HG03103 (cell line): Measurements from ENCODE around the gene MPV17L.
"Not testable (repeated sequence)": the region's sequence is repeated elsewhere in the genome, so short reads cannot be mapped to it uniquely, and the experiment has no call there.

Experiments
- ATAC-seq: cut with Tn5 transposase; IDR thresholded peaks from one replicate; pipeline ENCODE4 v1.9.1; 2021; ENCODE audit warnings: low read depth; ENCODE audit not compliant: unreplicated experiment

MPV17L gene

DNA sequence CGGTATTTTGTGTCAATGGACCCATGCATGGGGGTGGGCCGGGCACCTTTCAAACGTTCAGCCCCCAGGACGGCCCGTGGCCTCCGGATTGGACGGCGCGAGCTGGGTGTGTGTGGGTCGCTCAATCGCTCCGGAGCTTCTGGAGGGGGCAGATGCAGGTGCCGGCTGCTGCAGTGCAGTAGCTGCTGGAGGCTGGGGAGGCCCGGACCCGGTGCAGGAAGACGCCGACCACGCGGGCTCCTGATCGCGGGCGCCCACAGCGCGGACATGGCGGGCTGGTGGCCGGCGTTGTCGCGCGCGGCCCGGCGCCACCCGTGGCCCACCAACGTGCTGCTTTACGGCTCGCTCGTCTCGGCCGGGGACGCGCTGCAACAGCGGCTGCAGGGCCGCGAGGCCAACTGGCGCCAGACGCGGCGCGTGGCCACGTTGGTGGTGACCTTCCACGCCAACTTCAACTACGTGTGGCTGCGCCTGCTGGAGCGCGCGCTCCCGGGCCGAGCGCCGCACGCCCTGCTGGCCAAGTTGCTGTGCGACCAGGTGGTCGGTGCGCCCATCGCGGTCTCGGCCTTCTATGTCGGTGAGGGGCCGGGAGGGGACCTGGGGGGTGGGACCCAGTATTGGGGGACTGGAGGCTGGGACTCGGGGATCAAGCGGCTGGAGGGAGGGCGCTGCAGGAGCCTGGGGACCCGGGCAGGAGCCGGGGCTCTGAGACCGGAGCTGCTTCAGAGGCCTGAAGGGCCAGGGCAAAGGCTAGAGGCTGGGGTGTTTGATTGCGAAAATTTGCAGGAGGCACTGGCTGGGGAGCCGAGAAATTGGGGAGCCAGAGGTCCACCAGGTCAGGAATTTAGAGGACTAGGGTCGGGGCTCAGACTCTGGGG, at the start of gene MPV17L:
MPV17L (plus strand) TSS at position 124 of the 878 bp plus-strand sequence; CDS start at position 268, 144 bp downstream.
- ATAC-seq = not testable (repeated sequence)

DNA sequence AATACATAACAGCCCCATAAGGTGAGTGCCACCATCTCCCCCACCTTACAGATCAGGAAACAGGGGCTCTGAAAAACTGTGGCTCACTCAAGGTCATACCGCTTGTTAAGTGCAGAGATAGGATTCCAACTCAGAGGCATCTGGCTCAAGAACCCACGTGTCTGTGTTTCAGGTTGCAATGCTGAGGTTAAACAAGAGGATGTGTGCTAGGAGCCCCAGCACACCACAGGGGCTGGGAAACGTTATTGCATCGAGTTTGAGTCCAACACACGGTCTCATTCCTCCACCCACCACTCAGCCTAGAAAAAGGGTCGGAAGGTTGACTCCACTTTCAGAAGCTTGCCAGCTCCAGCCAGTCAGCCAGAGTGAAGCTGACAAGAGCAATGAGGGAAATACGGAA, 46.8 kb upstream of the MPV17L start:
- not testable (repeated sequence) for ATAC-seq

DNA sequence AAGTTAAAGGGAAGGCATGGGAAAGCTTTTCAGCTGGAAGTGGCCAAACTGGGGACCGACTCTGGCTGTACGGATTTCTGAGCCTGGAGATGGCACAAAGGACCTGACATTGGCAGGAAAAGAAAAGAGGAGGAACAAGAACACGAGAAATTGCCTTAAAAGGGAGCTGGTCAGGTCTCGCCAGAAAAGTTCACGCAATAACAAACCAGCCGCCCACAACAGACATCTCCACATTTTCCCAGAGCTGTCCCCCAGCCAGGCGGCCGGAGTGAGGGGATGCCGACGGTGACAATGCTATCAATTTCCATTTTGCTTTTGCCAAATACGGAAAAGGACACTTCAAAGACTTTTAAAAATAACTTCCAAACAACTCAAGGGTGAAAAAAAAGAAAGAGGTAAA, 44.3 kb upstream of the MPV17L start:
- not testable (repeated sequence) for ATAC-seq

DNA sequence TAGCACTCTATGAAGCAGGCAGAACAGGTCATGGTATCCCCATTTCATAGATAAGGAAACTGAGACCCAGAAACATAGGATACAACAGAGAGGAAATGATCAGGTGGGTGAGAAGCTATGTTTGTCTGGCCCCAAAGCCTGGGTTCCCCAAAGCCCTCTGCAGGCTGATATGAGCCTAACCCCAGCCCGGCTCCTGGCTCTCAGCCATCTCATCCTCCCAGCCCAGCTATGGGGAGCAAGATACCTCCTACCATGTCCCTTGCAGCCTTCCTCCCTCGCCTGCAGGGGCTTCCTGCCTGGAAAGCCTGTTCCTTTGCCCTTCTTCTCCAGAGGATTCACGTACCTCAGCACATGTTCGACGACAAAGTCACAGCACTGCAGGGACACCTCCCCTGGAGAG, 43.8 kb upstream of the MPV17L start:
- ATAC-seq = not testable (repeated sequence)

DNA sequence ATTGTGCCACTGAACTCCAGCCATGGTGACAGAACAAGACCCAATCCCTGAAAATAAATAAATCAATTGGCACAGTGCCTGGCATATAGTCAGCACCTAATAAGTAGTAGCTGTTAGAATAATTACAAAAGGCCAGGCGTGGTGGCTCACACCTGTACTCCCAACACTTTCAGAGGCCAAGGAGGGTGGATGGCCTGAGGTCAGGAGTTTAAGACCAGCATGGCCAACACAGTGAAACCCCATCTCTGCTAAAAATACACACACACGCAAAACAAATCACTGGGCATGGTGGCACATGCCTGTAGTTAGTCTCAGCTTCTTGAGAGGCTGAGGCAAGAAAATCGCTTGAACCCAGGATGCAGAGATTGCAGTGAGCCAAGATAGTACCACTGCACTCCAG, 42.7 kb upstream of the MPV17L start:
- ATAC-seq = not testable (repeated sequence)

DNA sequence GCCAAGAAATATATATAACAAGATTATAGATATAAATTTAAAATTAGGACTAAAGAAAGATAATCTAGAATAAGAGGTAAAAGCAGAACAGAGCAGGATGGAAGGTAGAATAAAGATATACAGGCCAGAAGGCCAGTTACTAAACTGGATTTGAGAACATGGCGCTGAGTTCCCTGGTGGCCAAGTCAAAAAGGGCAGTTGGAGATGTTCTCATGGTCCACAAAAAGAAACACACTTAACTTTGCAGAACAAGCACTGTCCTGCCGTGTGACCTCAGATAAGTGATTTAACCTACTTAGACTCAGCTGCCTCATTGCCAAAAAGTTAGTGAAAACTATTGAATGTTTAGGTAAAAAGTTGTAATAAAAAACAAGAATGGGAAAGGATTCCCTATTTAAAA, 40.7 kb upstream of the MPV17L start:
- not testable (repeated sequence) for ATAC-seq

DNA sequence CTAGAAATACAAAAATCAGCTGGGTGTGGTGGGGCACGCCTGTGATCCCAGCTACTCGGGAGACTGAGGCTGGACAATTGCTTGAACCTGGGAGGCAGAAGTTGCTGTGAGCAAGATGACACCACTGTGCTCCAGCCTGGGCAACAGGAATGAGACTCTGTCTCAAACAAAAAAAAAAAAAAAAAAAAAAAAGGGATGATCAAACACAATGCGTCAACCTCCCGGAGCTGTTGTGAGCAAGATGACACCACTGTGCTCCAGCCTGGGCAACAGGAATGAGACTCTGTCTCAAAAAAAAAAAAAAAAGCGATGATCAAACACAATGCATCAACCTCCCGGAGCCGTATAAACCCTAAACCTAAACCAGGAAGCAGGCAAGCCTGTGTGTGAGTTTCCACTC, 38.1 kb upstream of the MPV17L start:
- ATAC-seq = not testable (repeated sequence)

DNA sequence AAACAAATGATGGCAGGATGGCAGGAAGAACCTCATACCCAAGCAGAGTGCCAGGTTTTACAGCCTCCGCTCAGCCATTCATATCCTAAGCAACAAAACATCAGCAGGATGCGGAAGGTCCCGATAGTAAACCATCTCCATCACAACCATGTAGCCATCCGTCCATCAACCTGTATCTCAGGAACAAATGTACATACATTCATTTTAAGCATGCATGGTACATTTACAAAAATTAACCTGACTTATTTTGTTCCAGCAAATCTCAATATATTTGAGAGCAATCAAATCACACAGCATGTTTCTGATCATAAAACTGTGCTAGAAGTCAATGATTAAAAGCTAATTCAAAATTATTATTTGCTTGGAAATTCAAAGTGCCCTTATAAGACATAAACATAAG, 17.4 kb upstream of the MPV17L start, which contains the start of gene NPIPA5:
NPIPA5 (minus strand) TSS at position 101 of the 400 bp plus-strand sequence; CDS start at position 101, 0 bp downstream.
- not testable (repeated sequence) for ATAC-seq

DNA sequence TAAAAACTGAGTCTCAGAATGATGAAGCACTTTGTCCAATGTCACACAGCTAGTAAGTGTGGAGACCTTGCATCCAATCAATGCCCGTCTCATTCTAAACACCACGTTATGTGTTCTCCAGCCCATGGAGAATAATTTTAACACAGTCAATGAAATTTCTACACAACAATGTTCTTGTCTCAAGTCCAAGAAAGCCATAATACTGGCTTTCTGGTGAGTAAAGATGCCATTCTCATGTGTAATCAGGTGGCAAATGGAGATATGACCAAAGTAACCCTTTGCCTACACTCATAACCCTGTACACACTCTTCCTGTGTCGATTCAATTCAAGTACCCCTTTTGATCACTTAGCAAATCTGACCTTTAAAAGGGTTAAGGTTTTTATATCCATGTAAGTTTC, 12.7 kb upstream of the MPV17L start:
- ATAC-seq = not testable (repeated sequence)

DNA sequence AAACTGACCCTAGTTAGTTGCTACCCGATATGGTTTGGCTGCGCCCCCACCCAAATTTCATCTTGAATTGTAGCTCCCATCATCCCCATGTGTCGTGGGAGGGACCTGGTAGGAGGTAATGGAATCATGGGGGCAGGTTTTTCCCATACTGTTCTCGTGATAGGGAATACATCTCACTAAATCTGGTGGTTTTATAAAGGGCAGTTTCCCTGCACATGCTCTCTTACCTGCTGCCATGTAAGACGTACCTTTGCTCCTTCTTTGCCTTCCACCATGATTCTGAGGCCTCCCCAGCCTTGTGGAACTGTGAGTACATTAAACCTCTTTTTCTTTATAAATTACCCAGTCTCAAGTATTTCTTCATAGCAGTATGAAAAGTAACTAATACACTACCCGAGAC, 7.5 kb upstream of the MPV17L start:
- not testable (repeated sequence) for ATAC-seq

DNA sequence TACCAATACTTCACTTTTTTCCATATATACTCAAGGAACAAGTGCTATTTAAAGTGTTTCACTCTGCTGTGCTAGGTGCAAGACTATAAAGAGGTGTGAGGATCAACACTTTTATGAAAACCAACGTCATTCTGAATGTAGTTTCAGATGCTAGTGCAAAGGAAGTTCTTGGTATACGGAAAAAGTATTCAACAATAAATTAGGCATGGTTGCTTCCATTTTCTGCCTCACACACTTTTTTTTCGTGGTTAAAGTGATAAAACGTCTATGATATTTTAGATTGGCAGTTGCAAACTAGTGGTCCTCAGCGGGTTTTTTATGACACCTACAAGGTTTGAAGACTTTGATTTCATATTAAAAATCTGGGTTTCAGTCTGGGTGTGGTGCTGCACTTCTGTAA, 5.6 kb upstream of the MPV17L start:
- not testable (repeated sequence) for ATAC-seq

DNA sequence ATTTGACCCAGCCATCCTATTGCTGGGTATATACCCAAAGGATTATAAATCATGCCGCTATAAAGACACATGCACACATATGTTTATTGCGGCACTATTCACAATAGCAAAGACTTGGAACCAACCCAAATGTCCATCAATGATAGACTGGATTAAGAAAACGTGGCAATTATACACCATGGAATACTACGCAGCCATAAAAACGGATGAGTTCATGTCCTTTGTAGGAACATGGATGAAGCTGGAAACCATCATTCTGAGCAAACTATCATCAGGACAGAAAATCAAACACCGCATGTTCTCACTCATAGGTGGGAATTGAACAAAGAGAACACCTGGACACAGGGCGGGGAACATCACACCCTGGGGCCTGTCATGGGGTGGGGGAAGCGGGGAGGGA, 2.5 kb upstream of the MPV17L start:
- ATAC-seq = not testable (repeated sequence)

DNA sequence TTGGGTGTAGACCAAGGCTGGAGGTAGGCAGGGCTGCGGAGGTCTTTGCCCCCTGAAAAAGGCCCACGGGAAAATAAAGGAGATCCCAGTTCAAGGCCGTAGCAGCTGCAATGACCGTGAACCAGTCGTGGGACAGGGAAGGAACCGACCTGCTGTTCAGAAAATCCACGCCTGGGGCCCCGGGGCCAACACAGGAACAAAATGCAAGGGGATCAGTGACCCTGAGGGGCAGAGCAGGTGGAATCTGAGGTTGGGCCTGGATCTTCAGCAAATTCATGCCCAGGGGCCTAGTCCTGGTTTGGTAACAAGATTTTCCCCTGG, 915 bp downstream of the MPV17L start:
- ATAC-seq = not testable (repeated sequence)

DNA sequence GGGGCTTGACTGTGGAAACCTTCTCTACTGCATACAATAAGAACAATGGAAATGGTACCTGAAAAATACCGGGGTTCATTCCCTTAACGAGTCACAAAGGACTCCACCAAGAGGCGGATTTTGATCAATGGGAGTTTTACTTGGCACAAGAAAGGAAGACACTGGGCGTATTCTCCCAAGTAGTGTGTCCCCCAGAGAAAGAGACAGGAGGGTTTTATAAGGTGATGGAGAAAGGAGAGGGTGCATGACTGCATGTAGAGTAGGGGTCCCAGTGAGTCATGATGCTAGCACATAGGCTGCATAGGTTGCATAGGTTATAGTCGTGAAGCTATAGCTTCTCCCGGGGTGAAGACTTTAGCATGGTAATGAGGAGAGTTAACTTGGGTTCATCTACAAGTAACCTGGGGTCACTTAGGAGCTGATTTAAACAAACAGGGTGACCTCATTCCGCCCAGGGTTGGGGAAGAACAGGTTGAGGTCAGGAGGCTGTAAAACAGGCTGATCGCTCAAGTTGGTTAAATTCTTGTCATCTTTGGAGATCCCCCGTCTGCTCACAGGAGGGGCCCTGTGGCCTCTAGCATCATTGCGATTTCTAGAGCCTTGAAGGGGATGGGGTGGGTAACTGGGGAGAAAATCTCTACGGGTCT, 1.5 kb downstream of the MPV17L start:
- no peak for ATAC-seq

DNA sequence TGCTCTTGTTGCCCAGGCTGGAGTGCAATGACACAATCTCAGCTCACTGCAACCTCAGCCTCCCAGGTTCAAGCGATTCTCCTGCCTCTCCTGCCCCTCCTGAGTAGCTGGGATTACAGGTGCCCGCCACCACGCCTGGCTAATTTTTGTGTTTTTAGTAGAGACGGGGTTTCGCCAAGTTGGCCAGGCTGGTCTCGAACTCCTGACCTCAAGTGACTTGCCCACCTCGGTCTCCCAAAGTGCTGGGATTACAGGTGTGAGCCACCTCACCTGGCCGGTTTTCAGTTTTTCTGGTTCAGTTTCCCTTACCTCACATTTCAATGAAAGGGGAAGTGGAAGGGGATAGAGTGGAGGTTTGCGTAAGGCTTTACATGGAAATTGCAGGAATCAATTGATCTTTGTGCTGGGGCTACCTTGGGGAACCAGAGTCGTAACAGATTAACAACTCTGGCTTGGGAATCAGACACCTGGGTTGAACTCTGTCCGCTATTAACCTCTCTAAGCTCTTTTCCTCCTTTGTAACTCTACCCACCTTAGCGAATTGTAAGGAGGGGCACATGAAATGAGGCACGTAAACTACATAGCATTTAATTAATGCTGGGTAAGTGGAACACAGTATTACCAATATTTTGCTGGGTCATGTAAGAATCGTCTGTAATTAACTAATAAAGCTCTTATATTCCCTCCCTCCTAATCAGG, 3.2 kb downstream of the MPV17L start:
- ATAC-seq = no peak

DNA sequence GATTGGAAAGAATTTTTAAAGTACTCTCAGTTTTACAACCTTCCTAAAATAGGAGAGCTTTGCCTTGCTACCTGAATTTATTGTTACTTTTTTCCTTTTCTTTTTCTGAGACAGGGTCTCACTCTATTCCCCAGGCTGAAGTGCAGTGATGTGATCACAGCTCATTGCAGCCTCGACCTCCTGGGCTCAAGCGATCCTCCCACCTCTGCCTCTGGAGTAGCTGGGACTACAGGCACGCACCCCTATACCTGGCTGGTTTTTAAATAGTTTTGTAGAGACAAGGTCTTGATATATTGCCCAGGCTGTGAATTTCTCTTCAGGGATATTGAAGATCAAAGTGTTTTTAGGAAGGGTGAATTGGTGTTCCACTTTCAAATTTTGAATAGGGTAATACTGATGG, 3.8 kb downstream of the MPV17L start:
- no peak for ATAC-seq

DNA sequence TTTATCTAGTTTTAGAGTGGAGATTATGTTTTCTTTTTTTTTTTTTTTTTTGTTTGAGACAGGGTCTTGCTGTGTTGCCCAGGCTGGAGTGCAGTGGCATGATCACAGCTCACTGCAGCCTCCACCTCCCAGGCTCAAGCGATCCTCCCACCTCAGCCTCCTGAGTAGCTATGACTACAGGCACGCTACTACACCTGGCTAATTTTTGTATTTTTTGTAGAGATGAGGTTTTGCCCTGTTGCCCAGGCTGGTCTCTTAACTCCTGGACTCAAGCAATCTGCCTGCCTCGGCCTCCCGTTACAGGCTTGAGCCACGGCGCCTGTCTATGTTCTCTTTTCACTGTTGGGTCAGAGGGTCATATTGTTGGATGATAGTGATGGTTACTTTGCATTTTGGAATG, 4.8 kb downstream of the MPV17L start:
- ATAC-seq = not testable (repeated sequence)

DNA sequence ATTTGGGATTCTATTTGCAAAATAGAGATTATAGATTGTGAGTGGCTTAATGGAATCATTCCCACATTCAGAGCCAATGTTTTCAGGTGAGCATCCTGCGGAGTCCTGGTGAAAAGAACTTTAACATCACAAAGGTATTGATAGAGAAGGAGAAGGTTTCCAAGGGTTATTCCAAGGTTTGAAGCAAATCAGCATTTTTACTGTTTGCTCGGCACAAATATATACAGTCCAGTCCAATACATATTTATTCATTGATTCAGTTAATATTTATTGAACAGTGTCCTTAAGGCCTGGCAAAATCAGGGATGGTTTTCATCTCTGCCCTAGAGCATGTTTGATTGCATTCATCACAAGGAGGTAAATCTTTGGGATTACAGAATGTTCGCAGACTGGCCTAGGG, 6.4 kb downstream of the MPV17L start:
- no peak for ATAC-seq

DNA sequence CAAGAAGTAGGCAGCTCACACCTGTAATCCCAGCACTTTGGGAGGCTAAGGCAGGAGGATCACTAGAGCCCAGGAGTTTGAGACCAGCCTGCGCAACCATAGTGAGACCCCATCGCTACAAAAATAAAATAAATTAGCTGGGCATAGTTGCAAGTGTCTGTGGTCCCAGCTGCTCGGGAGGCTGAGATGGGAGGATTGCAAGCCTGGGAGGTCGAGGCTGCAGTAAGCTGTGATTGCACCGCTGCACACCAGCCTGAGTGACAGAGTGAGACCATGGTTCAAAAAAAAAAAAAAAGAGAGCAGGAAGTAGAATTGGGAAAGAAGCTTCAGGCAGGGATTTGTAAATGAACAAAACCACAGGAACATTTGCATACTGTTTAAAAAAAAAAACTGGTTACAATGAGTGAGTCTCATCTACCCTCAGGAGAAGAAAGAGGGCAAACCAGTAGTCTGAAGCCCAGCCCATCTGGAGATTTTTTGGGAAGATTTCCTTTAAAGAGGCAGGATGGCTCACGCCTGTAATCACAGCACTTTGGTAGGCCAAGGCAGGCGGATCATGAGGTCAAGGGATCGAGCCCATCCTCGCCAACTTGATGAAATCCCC, 7.9 kb downstream of the MPV17L start:
- no peak for ATAC-seq

DNA sequence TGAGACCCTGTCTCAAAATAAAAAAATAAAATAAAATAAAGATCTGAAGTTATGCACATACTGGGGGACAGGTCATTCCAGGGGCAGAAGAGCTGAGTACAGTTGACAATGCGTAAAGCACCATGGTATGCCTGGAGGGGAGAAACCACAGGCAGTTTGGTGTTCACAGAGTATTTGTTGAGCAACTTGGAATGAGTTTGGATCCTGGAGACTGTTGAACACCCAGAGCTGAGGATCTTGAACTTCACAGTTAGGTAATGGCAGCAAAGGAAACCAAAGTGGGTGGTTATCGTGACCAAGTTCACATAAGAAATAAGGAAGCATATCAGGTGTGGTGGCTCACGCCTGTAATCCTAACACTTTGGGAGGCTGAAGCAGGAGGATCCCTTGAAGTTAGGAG, 8.5 kb downstream of the MPV17L start:
- not testable (repeated sequence) for ATAC-seq

DNA sequence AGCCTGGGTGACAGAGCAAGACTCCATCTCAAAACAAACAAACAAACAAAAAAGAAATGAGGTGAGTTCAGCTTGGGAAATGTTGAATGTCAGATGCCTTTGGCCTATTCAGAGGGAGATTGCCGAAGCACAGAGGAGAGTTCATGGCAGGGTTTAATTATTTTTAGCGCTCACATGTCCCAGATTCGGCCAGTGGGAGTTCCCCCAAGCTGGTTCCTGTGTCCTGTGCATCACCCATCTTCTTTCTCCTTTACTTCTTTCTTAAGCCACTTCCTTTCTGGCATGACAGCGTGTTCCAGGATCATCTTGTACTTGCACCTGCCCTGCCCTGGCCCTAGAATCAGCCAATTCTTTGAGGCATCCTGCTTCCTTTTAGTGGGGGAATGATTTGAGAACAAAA, 9.2 kb downstream of the MPV17L start:
- no peak for ATAC-seq
